Measurements from ENCODE around the gene OIP5. TPM values are rescaled to one million over a fixed set of nuclear protein-coding genes. Genes with fewer than 3 reads are reported as not detected.

OIP5 gene
- total and polyA plus RNA-seq, 8 donors: 1.6 to 12.2 (median 6.4) TPM

DNA sequence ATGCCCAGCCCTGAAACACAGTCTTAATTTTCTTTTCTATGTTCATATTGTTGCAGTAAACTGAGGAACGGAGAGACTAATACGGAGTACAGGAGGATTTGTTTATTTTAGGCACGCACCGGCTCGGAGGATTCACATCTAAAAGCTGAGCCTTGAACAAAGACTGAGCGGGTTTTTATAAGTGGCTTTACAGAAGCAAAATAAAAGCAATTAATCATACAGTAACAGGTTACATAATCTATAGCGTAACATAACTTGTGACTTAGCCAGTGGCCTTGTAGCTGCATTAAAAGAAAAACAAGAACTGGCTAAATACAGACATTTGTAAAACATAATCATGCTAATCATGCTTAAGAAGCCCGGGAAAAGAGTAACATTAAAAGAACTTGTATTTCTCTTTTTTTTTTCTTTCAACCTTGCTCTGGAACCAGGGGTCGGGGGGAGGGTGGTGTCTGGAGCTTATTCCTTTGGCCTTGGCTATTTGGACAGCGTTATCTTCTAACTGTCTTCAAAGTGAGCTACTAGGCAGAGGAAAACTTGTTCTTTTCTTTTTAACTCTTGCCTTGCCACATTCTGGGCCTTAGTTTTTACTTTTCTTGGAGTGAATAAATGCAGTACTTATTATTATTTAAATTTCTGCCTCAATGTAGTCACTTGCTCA is 17.8 kb upstream of the OIP5 start:
- Histone ChIP-seq H3K27ac (no peak overlapping the region), H3K4me3 (no peak overlapping the region), H3K4me1 (no peaks in the 10 kb centered on the region), H3K9me3 (no peaks in the 10 kb centered on the region), H3K36me3 (peaks cover 0 to 18% of the 10 kb centered on the region in 2 donors), H3K27me3 (no peaks in the 10 kb centered on the region)
- TF ChIP-seq, protein P1, sequence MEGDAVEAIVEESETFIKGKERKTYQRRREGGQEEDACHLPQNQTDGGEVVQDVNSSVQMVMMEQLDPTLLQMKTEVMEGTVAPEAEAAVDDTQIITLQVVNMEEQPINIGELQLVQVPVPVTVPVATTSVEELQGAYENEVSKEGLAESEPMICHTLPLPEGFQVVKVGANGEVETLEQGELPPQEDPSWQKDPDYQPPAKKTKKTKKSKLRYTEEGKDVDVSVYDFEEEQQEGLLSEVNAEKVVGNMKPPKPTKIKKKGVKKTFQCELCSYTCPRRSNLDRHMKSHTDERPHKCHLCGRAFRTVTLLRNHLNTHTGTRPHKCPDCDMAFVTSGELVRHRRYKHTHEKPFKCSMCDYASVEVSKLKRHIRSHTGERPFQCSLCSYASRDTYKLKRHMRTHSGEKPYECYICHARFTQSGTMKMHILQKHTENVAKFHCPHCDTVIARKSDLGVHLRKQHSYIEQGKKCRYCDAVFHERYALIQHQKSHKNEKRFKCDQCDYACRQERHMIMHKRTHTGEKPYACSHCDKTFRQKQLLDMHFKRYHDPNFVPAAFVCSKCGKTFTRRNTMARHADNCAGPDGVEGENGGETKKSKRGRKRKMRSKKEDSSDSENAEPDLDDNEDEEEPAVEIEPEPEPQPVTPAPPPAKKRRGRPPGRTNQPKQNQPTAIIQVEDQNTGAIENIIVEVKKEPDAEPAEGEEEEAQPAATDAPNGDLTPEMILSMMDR (IDR thresholded peaks at IDR 0.05): no peak
- DNase-seq: no peak
- intact Hi-C loops (cut with DNase I): no loop called here
- no peak for ATAC-seq

GRCh38 chr15:41347236-41347635 is 14.8 kb upstream of the OIP5 start:
- no peak for ATAC-seq
- intact Hi-C loops (cut with DNase I): no loop called here
- H3K36me3 ChIP-seq: peaks cover 0 to 18% of the 10 kb centered on the region in 2 donors

DNA sequence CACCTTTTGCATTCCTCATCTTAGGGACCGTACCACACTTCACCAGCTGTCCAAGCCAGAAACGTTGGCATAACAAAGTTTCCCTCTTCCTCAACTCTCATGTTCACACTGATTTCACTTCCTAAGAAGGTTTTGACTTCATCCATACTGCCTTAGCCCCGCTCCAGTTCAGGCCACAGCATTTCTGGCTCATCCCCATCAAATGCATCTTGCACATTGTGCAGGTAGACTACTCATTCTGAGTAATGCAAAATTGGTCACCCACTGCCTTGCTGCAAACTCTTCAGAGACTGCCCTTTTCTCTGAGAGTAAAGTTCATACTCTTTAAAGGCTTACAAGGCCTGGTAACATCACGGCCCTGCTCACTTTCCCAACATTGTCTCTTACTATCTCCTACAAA is 9.1 kb upstream of the OIP5 start:
- Histone ChIP-seq H3K9me3 (no peaks in the 10 kb centered on the region), H3K4me1 (no peaks in the 10 kb centered on the region), H3K27me3 (no peaks in the 10 kb centered on the region), H3K27ac (no peak overlapping the region), H3K36me3 (peaks cover 0 to 18% of the 10 kb centered on the region in 2 donors), H3K4me3 (no peak overlapping the region)
- TF ChIP-seq, protein P1 (IDR thresholded peaks at IDR 0.05): no peak
- intact Hi-C loops (cut with DNase I): no loop called here
- DNase-seq (no peak), ATAC-seq (no peak)

More at GRCh38 chr15:41347236-41347635, 14.8 kb upstream of the OIP5 start:
- Histone ChIP-seq H3K4me1 (no peaks in the 10 kb centered on the region), H3K27ac (no peak overlapping the region), H3K4me3 (no peak overlapping the region), H3K9me3 (no peaks in the 10 kb centered on the region), H3K27me3 (no peaks in the 10 kb centered on the region)
- TF ChIP-seq, protein P1 (IDR thresholded peaks at IDR 0.05): no peak
- no peak for DNase-seq

DNA sequence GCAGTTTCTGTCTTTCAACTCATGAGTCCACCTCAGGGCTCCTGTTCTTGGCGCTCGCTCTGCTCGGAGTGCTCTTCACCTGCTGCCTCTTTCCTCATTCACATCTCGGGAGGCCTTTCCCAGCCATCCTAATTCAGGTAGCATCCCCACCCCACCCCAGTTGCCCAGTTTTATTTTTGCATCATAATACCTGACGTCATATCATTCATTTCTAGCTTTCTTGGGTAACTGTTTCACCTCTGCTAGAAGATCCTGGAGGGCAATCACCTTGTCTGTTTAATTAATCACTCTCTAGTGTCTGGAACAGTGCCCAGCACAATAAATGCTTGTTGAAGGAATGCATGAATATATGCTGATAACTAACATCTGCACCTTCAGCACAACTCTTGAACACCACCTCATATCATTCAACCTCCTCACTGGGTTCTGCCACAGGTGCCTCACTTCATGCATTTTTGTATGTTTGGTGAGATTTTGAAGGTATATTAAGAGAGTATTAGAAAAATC is 7.9 kb upstream of the OIP5 start:
- H3K27me3 ChIP-seq: no peaks in the 10 kb centered on the region
- TF ChIP-seq, protein P1 (IDR thresholded peaks at IDR 0.05): no peak
- H3K27ac ChIP-seq: no peak overlapping the region
- ATAC-seq (no peak), DNase-seq (no peak)
- no peaks in the 10 kb centered on the region for H3K9me3 ChIP-seq
- intact Hi-C loops (cut with DNase I): no loop called here
- no peaks in the 10 kb centered on the region for H3K4me1 ChIP-seq
- H3K4me3 ChIP-seq: no peak overlapping the region
- H3K36me3 ChIP-seq: peaks cover 0 to 6% of the 10 kb centered on the region in 2 donors

- intact Hi-C loops (cut with DNase I): no loop called here
- no peak for ATAC-seq
These were observed 5.5 kb upstream of the OIP5 start for GRCh38 chr15:41337631-41338522.

More at GRCh38 chr15:41337631-41338522, 5.5 kb upstream of the OIP5 start:
- H3K4me3 ChIP-seq: no peak overlapping the region
- no peaks in the 10 kb centered on the region for H3K27me3 ChIP-seq
- peaks cover 0 to 14% of the 10 kb centered on the region in 2 donors for H3K4me1 ChIP-seq
- TF ChIP-seq, protein P1 (IDR thresholded peaks at IDR 0.05): no peak
- no peak overlapping the region for H3K27ac ChIP-seq
- H3K9me3 ChIP-seq: no peaks in the 10 kb centered on the region
- no peaks in the 10 kb centered on the region for H3K36me3 ChIP-seq
- DNase-seq: no peak
